HepG2 (cell line): Measurements from ENCODE around the gene CRIP1. TPM values are rescaled to one million over a fixed set of nuclear protein-coding genes. Genes with fewer than 3 reads are reported as not detected.

Experiments used
- ASH2L ChIP-seq: fragments of 300-600, 200-600 bp; sonication (generic); IDR thresholded peaks from 2 replicates; pipeline ENCODE4 v1.7.0; 2017; ENCODE audit warnings: low read depth, mild to moderate bottlenecking, moderate library complexity, mixed read lengths, low read length; ENCODE audit not compliant: insufficient read length
- EEA1 ChIP-seq: sonication (generic); formaldehyde crosslinking; IDR thresholded peaks from 2 replicates; pipeline ENCODE4 v1.5.1; 2020; ENCODE audit warnings: mild to moderate bottlenecking, missing genetic modification reagents, borderline replicate concordance
- IRX3 ChIP-seq: sonication (generic); formaldehyde crosslinking; IDR thresholded peaks from 2 replicates; pipeline ENCODE4 v1.8.1; 2023; ENCODE audit warnings: mild to moderate bottlenecking, low read depth, missing genetic modification reagents, borderline replicate concordance
- KLF11 ChIP-seq: IDR thresholded peaks from 2 replicates; pipeline ENCODE4 v1.6.1; 2016; ENCODE audit warnings: missing compliant biosample characterization
- MIER3 ChIP-seq: IDR thresholded peaks from 2 replicates; pipeline ENCODE4 v1.6.1; 2016; ENCODE audit warnings: missing compliant biosample characterization, borderline replicate concordance
- RBFOX2 ChIP-seq: fragments of 200-400 bp; formaldehyde crosslinking; IDR thresholded peaks from 2 replicates; pipeline ENCODE4 v1.6.1; 2017; ENCODE audit warnings: low read depth, mild to moderate bottlenecking, low read length
- REPIN1 ChIP-seq: sonication (generic); formaldehyde crosslinking; IDR thresholded peaks from 2 replicates; pipeline ENCODE4 v1.8.0; 2022; ENCODE audit warnings: missing genetic modification reagents, low read depth, mild to moderate bottlenecking, borderline replicate concordance
- ZBTB3 ChIP-seq: sonication (generic); formaldehyde crosslinking; IDR thresholded peaks from 2 replicates; pipeline ENCODE4 v1.4.0; 2020; ENCODE audit warnings: low read depth, mild to moderate bottlenecking, moderate library complexity, missing genetic modification reagents, borderline replicate concordance
- ZMYM3 ChIP-seq: sonication (generic); formaldehyde crosslinking; IDR thresholded peaks from 2 replicates; pipeline ENCODE4 v1.5.1; 2020; ENCODE audit warnings: mild to moderate bottlenecking, missing genetic modification reagents
- ZSCAN22 ChIP-seq: sonication (generic); formaldehyde crosslinking; IDR thresholded peaks from 2 replicates; pipeline ENCODE4 v1.4.0; 2020; ENCODE audit warnings: mild to moderate bottlenecking, missing genetic modification reagents
- polyA plus RNA-seq, 8 experiments: library from polyadenylated mRNA; depleted of rRNA in 3 of 8; stranded (reverse) in 7 of 8; unstranded in 1 of 8; fragments of >200 nt; fragmentation: Illumina TruSeq in 4 of 8; extraction: Trizol in 4 of 8; gene quantifications; 2 replicates each; pipeline versions ENCODE4 v1.2.1 to v1.2.3, GENCODE V29; 2011 to 2016; ENCODE audit warnings: low read depth in 4 of 8, missing spikeins in 1 of 8, mixed read lengths in 1 of 8; ENCODE audit not compliant: insufficient read depth in 1 of 8
- total RNA-seq, 5 experiments: library from RNA; depleted of rRNA; stranded (reverse); fragments of >200 nt; fragmentation: Illumina TruSeq; extraction: Trizol; gene quantifications; 2 replicates each; pipeline ENCODE4 v1.2.3, GENCODE V29; 2016; ENCODE audit warnings: low read depth in 1 of 5
- TF ChIP-seq, protein P1 (sequence below): sonication (generic); formaldehyde crosslinking; IDR thresholded peaks from one replicate; pipeline ENCODE4 v1.5.1; 2020; ENCODE audit warnings: mild to moderate bottlenecking, missing genetic modification reagents; ENCODE audit errors: not compliant biosample characterization
- TF ChIP-seq, protein P2 (sequence below): sonication (generic); formaldehyde crosslinking; IDR thresholded peaks from 2 replicates; pipeline ENCODE4 v1.8.0; 2023; ENCODE audit warnings: mild to moderate bottlenecking, missing genetic modification reagents
- TF ChIP-seq, protein P3 (sequence below): sonication (generic); formaldehyde crosslinking; IDR thresholded peaks from 2 replicates; pipeline ENCODE4 v1.5.1; 2020; ENCODE audit warnings: missing genetic modification reagents, mild to moderate bottlenecking, borderline replicate concordance

Gene CRIP1
- total and polyA plus RNA-seq, 2 of the 13 experiments (the other 11 are each of a cell fraction or from before 2014, with no cell fraction given), result 53.9 to 59.5 TPM

DNA sequence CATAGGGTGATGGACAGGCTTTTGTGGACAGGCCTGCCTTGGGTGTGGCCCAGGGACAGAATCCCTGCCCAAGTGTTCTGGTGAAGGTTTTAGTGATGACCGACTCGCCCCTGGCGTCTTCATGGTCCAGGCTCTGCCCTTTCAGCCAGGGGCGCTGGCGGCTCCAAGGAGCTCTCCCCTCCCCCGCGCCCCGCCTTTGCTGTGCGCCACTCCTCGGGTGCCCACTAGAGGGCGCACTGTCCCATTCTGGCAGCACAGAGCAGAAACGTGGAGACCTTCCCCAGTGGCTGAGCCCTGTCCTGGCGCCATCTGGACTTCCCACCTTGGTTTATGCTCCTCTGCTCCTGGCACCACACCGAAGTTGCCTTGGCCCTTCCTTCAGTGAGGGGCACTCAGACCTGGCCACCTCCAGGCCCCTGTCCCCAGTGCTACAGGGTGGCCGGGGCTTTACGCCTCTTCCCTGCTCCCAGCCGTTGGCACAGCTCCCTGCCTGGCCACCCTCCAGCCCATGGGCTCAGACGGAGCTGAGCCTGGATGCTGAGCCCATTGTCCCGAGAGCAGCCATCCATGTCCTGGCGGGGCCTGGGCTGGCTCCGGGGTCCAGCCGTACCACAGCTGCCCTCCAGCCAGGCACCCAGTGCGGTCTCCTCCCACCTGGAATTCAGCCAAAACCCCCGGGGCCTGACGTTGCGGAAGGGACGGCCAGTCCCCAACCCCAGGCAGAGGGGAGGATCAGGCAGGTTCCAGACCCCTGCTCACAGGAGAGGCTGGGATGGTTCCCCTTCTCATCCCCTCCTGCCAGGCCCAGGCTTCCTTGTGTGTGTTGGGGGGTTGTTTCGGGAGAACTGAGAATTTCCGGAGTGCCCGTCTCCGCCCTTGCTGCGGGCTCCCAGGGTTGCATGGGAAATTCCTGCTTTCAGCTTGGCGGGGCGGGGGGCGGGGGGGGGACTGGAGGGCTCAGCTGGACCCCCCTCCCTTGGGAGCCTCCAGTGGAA lies 5.6 kb upstream of the CRIP1 start (continued):
- TF ChIP-seq ZBTB3 (CRISPR knock-in tag) (no peak), IRX3 (CRISPR knock-in tag) (no peak), RBFOX2 (0 out of 2 replicates have a peak, but pooled peaks have one; percentile 37), KLF11 (CRISPR knock-in tag) (no peak), EEA1 (CRISPR knock-in tag) (no peak), REPIN1 (CRISPR knock-in tag) (no peak; the same call in 1 of the 2 replicates), MIER3 (CRISPR knock-in tag) (no peak), ZSCAN22 (no peak), ZMYM3 (CRISPR knock-in tag) (peak; percentile 40; the same call in 1 of the 2 replicates), ASH2L (peak; percentile 51)
- TF ChIP-seq, protein P1, sequence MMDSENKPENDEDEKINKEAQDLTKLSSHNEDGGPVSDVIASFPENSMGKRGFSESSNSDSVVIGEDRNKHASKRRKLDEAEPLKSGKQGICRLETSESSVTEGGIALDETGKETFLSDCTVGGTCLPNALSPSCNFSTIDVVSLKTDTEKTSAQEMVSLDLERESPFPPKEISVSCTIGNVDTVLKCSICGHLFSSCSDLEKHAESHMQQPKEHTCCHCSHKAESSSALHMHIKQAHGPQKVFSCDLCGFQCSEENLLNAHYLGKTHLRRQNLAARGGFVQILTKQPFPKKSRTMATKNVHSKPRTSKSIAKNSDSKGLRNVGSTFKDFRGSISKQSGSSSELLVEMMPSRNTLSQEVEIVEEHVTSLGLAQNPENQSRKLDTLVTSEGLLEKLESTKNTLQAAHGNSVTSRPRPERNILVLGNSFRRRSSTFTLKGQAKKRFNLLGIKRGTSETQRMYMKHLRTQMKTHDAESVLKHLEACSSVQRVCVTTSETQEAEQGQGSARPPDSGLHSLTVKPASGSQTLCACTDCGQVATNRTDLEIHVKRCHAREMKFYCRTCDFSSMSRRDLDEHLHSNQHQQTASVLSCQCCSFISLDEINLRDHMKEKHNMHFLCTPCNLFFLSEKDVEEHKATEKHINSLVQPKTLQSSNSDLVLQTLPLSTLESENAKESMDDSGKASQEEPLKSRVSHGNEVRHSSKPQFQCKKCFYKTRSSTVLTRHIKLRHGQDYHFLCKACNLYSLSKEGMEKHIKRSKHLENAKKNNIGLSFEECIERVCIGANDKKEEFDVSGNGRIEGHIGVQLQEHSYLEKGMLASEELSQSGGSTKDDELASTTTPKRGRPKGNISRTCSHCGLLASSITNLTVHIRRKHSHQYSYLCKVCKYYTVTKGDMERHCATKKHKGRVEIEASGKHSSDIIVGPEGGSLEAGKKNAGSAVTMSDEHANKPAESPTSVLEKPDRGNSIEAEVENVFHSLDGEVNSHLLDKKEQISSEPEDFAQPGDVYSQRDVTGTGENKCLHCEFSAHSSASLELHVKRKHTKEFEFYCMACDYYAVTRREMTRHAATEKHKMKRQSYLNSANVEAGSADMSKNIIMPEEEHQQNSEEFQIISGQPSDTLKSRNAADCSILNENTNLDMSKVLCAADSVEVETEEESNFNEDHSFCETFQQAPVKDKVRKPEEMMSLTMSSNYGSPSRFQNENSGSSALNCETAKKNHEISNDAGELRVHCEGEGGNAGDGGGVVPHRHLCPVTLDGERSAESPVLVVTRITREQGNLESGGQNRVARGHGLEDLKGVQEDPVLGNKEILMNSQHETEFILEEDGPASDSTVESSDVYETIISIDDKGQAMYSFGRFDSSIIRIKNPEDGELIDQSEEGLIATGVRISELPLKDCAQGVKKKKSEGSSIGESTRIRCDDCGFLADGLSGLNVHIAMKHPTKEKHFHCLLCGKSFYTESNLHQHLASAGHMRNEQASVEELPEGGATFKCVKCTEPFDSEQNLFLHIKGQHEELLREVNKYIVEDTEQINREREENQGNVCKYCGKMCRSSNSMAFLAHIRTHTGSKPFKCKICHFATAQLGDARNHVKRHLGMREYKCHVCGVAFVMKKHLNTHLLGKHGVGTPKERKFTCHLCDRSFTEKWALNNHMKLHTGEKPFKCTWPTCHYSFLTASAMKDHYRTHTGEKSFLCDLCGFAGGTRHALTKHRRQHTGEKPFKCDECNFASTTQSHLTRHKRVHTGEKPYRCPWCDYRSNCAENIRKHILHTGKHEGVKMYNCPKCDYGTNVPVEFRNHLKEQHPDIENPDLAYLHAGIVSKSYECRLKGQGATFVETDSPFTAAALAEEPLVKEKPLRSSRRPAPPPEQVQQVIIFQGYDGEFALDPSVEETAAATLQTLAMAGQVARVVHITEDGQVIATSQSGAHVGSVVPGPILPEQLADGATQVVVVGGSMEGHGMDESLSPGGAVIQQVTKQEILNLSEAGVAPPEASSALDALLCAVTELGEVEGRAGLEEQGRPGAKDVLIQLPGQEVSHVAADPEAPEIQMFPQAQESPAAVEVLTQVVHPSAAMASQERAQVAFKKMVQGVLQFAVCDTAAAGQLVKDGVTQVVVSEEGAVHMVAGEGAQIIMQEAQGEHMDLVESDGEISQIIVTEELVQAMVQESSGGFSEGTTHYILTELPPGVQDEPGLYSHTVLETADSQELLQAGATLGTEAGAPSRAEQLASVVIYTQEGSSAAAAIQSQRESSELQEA (CRISPR knock-in tag), result peak; percentile 69
- TF ChIP-seq, protein P2, sequence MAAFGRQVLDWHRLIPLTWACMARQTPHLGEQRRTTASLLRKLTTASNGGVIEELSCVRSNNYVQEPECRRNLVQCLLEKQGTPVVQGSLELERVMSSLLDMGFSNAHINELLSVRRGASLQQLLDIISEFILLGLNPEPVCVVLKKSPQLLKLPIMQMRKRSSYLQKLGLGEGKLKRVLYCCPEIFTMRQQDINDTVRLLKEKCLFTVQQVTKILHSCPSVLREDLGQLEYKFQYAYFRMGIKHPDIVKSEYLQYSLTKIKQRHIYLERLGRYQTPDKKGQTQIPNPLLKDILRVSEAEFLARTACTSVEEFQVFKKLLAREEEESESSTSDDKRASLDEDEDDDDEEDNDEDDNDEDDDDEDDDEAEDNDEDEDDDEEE (CRISPR knock-in tag), result no peak
- TF ChIP-seq, protein P3, sequence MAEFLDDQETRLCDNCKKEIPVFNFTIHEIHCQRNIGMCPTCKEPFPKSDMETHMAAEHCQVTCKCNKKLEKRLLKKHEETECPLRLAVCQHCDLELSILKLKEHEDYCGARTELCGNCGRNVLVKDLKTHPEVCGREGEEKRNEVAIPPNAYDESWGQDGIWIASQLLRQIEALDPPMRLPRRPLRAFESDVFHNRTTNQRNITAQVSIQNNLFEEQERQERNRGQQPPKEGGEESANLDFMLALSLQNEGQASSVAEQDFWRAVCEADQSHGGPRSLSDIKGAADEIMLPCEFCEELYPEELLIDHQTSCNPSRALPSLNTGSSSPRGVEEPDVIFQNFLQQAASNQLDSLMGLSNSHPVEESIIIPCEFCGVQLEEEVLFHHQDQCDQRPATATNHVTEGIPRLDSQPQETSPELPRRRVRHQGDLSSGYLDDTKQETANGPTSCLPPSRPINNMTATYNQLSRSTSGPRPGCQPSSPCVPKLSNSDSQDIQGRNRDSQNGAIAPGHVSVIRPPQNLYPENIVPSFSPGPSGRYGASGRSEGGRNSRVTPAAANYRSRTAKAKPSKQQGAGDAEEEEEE, result no peak; the same call in 1 of the 2 replicates
